Stromal cell of bone marrow (primary cell): ENCODE results near the gene ATN1.
"Not testable (repeated sequence)": the region's sequence is repeated elsewhere in the genome, so short reads cannot be mapped to it uniquely, and the experiment has no call there.

ENCODE experiments used
- DNase-seq: peaks from one replicate; pipeline ENCODE4 v3.0.0-alpha.2; 2012; ENCODE audit warnings: low read depth

The ATN1 gene

DNA sequence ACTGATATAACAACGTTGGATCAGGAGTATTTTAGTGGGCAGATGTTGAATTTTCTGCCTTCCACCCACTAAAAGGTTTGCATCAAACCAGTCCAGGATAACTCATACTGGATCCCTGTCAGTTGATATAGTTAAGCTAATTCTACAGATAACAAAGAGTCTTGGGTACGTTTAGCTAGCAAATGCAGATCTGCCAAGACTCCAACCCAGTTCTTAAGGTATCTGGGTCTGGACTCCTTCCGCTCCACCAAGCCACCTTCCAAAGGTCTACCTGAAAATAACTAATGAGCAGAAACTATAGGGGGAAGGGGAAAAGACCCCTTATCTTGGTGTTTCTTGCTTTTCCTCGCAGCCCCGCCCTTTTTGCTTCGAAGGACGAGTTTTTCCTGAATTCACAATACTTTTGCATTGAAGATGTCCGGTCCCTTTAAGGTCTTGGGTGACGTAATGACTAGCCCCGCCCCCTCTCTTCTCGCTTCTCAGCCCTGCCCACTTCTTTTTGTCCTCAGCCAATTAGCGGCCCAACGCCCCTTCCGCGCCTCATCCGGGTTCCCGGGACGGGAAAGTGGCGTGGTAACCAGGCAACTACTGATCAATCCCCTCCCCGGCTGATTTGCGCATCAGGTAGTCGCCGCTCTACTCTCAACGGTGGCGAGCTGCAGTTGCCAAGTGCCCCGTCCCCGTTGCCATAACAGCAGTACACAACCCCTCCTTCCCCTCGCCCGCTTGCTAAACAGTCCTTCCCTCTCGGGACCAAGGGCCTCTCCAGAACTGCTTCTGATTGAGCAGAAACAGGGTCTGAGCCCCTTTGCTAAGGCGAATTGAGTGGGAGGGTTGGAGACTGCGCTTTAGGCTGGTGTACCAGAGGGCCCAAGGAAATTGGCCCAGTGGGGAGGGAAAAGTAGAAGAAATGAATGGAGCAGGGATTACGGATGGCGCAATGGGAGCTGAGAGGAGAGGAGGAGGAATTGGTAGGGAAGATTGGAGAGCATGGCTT is 23.2 kb upstream of the ATN1 start, which contains the start of gene LRRC23:
Gene LRRC23, plus strand, starts transcription at position 543 of the 997 bp plus-strand sequence. CDS start 812 bp downstream, outside the sequence.
- peak; percentile 95 for DNase-seq

DNA sequence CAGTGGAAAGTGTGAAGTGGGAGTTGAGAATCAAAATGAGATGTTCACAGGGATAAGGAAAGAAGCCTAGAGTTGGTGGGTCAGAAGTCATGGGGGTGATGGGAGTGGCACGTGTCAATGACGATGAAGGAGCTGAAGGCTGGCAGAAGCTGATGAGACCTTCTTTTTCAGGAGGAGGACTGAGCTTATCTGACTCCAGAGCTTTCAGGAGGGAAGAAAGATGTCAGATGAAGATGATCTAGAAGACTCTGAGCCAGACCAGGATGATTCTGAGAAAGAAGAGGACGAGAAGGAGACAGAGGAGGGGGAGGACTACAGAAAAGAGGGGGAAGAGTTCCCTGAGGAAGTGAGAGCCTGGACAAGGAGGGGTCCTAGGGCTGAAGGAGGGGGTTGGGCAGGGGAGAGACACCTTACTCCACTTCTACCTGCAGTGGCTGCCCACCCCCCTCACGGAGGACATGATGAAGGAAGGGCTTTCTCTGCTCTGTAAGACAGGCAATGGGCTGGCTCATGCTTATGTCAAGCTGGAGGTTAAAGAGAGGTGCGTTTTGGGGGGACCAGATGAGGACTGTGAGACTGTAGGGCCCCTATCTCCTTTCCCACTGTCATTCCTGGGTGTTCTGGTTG is 22.2 kb upstream of the ATN1 start:
- DNase-seq = no peak

DNA sequence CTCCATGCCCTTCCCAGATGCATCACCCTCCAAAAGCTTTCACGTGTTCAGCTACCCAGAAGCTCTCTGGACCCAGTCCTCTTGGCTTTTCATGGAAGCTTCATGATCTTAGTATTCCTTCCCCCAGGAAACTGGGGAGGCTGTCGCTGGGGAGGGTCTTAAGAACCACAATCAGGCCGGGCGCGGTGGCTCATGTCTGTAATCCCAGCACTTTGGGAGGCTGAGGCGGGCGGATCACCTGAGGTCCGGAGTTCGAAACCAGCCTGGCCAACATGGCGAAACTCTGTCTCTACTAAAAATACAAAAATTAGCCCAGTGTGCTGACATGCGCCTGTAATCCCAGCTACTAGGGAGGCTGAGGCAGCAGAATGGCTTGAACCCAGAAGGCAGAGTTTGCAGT is 19.6 kb upstream of the ATN1 start:
- not testable (repeated sequence) for DNase-seq

DNA sequence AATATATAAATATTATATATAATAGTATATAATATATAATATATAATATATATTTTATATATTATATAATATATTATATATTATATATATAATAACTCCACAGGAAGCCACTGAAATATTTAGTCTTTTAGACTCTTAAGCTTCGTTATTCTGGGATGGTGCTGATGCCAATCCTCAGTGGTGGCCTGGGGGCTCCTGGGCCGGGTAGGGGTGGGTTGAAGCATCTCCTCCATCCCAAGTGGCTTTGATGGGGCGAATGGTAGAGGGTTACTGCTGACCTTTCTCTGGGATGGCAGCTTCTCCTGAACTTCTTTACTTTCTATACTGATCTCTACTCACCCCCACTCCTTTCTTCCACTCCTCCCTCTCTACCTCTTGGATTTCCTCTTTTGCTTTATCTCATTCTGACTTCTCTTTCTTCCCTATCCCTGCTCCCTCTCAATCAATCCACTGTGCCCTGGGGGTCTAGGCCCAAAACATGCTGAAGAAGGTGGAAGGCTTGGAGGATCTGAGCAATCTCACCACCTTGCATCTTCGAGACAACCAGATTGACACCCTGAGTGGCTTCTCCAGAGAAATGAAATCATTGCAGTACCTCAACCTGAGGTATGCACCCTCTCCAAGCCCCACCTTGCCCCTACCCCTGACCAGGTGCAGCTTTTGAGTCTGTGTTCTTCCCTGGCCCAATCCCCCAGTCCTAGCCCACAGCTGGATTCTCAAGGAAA is 18.2 kb upstream of the ATN1 start:
- DNase-seq = no peak

DNA sequence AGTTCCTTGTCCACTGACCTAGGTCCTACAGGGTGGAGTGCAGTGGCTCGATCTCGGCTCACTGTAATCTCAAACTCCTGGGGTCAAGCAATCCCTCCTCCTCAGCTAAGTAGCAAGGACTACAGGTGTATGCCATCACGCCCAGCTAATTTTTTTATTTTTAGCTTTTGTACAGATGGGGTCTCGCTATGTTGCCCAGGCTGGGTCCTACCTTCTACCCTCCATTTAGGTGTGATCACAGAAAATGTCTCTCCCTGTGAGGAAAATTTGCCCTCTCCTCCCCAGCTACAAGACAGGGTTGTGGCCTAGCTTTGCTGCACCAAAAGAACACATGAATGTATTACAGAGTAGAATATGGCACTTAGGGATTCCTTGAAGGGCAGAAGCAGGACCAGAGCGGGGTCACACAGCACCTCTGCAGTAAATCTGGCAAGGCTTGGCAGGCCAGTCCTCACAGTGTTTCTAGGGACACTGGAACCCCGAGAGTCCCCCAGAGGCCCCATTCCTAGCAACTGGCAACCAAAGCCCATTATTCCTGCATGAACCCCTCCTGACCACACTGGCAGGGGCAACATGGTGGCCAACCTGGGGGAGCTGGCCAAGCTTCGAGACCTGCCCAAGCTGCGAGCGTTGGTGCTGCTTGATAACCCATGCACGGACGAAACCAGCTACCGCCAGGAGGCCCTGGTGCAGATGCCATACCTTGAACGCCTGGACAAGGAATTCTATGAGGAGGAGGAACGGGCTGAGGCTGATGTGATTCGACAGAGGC is 15.4 kb upstream of the ATN1 start:
- no peak for DNase-seq

DNA sequence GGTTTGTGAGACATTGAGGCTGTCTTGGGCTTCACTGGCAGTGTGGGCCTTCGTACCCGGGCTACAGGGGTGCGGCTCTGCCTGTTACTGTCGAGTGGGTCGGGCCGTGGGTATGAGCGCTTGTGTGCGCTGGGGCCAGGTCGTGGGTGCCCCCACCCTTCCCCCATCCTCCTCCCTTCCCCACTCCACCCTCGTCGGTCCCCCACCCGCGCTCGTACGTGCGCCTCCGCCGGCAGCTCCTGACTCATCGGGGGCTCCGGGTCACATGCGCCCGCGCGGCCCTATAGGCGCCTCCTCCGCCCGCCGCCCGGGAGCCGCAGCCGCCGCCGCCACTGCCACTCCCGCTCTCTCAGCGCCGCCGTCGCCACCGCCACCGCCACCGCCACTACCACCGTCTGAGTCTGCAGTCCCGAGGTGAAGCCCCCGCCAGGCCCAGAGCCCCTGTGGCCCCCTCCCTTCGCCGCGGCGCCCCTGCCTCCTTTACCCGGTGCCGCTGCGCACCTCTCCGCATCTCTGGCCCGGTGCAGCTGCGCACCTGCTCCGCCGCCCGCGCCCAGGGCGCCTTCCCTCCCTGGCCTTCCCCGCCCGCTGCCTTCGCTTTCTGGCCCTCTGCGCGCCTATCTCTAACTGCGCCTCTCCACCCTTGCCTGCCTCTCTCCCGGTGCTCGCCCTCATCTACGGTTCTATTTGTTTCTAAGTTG is 13.4 kb upstream of the ATN1 start, which contains the start of gene ENO2:
Gene ENO2, plus strand, starts transcription at position 335 of the 701 bp plus-strand sequence. CDS start 1,253 bp downstream, outside the sequence.
- DNase-seq = no peak

DNA sequence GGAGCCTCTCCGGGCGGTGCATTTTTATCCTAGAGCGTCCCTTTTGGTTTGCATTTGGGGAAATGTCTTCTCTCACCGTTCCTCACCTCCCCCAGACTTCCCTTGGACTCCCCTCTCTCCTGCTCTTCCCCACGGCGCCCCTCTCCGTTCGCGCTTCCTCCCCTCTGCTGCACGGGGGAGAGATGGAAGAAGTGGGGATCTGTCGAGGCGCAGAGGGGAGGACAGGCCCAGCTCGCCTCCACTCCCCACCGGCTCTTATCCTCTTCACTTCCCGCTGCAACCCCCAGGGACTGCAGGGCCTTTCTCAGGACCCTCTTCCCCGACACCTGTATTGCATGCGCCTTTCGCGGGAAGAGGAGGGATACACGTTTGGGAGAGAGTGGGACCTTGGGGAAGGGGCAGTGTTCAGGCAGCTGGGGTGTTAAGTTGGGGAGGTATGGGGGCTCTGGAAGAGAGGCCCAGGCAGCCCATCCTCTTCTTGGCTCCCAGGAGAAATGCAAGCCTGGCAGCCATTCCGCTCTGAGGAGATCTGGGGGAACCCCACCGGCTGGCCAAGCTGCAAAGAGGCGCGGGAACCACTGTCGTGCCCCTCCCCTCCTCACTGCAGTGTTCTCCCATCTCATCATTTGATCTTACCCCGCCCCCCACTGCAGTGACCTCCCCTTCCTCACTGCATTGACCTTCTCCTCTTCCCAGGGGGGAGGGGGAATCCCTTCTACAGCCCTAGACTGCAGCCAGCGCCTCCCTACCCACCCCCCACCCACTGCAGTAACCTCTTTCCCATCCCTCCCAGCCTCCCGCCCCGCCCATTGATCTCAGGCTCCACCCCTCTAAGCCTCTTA is 12.6 kb upstream of the ATN1 start:
- no peak for DNase-seq

DNA sequence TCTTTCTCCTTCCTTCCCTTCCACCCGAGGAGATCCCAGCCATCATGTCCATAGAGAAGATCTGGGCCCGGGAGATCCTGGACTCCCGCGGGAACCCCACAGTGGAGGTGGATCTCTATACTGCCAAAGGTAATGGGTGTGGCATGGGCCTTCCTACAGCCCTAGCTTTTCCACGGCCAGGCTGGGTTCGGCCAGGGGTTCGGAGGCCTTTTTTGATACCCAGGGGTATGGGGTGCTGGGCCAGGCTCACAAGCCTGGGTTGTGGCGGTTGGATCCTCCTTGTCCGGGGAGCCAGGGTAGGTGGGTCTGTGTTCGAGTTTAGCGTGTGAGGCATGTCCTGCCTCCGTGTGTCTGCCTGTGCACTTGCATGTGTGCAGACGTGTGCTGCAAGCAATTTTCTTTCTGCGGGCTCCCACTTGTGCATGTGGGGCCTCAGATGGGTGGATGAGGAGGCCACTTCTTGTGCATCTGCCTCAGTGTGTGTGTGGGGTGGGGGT is 11.9 kb upstream of the ATN1 start:
- no peak for DNase-seq

DNA sequence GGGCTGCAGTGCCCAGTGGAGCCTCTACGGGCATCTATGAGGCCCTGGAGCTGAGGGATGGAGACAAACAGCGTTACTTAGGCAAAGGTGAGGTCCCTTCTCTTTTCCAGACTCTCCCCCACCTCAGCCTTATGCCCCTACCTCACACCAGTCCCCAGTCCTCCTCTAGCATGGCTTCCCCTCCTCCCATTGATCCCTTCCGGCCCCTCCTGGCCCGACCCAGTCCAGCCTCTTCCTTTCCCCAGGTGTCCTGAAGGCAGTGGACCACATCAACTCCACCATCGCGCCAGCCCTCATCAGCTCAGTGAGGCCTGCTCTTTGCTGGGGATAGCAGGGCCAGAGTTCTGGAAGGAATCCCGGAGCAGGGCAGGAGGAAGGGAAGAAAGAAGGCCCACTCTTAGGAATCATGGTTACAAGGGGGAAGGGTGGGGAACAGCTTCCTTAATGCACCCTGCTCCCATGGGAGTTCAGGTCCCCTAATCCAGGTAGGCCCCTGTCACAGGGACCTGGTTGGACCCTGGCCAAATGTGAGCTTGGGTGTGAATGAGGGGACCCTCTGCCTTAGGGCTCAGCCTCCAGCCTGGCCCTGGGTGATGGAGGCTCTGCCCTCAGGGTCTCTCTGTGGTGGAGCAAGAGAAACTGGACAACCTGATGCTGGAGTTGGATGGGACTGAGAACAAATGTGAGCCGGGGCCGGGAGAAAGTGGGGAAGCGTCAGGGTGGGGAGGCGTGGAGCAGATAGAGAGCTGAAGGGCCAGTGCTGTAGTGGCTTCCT is 11.1 kb upstream of the ATN1 start:
- no peak for DNase-seq

DNA sequence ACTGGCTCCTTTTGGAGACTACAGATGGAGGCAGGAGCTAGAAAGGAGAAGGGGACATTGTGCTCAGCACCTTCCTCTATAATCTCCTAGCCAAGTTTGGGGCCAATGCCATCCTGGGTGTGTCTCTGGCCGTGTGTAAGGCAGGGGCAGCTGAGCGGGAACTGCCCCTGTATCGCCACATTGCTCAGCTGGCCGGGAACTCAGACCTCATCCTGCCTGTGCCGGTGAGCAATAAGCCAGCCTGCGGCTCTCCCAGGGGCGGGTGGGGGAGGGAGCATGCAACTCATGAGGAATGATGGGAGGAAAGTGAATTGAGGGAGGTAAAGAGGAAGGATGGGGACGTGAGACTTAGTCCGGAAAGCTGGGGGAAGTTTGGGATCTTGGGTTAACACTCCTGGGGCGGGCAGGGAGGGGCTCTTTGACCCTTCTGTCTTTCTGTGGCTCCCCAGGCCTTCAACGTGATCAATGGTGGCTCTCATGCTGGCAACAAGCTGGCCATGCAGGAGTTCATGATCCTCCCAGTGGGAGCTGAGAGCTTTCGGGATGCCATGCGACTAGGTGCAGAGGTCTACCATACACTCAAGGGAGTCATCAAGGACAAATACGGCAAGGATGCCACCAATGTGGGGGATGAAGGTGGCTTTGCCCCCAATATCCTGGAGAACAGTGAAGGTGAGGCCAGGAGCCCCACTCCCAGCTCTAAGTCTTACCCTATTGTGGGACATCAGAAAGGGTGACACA is 10.1 kb upstream of the ATN1 start:
- DNase-seq = no peak

DNA sequence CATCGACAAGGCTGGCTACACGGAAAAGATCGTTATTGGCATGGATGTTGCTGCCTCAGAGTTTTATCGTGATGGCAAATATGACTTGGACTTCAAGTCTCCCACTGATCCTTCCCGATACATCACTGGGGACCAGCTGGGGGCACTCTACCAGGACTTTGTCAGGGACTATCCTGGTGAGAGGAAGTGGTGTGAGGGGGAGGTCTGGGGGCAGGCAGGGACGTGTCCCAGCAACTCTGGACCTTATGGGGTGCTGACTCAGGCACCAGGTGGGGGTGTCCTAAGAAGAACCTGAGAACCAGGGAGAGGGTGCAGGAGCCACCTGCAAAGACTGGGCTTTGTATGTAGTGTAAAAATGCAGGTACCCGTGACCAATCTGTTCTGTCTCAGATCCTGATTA is 8.2 kb upstream of the ATN1 start:
- no peak for DNase-seq

DNA sequence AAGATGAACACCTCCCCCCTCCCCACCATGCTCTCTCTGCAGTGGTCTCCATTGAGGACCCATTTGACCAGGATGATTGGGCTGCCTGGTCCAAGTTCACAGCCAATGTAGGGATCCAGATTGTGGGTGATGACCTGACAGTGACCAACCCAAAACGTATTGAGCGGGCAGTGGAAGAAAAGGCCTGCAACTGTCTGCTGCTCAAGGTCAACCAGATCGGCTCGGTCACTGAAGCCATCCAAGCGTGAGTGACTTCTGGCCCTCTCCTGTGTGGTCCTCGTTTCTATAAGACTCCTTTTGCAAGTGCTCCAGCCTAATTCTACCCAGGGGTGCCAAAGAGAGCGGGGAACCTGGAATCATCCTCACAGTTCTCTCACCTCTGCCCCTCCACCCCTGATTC is 6.2 kb upstream of the ATN1 start:
- DNase-seq = no peak

DNA sequence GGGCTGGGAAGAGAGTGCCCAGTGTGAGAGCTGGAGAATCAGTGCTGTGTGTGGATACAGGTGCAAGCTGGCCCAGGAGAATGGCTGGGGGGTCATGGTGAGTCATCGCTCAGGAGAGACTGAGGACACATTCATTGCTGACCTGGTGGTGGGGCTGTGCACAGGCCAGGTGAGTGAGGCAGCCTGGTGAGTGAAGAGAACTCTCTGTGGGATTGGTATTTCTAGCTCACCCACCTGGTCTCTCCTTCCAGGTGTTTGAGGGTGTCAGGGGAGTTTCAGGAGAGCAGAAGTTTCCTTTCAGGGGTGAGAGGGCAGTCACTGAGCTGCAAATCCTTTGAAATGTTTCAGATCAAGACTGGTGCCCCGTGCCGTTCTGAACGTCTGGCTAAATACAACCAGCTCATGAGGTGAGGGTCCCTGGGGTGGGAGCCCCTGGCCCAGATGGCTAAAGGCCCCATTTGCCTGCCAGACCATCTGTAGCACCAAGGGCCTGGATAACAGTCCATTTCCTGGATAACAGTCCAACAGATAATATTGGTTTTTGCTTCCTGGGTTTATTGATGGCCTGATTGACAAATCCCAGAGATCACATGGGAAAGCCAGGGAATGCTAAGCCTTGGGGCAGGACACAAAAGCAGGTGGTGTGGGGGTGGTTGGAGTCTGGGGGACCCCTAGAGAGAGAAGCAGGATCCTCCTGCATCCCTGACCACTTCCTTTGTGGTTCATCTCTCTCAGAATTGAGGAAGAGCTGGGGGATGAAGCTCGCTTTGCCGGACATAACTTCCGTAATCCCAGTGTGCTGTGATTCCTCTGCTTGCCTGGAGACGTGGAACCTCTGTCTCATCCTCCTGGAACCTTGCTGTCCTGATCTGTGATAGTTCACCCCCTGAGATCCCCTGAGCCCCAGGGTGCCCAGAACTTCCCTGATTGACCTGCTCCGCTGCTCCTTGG is 5.5 kb upstream of the ATN1 start:
- no peak for DNase-seq

DNA sequence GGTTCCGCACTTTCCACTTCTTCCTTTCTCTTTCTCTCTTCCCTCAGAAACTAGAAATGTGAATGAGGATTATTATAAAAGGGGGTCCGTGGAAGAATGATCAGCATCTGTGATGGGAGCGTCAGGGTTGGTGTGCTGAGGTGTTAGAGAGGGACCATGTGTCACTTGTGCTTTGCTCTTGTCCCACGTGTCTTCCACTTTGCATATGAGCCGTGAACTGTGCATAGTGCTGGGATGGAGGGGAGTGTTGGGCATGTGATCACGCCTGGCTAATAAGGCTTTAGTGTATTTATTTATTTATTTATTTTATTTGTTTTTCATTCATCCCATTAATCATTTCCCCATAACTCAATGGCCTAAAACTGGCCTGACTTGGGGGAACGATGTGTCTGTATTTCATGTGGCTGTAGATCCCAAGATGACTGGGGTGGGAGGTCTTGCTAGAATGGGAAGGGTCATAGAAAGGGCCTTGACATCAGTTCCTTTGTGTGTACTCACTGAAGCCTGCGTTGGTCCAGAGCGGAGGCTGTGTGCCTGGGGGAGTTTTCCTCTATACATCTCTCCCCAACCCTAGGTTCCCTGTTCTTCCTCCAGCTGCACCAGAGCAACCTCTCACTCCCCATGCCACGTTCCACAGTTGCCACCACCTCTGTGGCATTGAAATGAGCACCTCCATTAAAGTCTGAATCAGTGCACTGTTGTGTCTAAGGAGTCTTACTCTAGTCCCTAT is 4.6 kb upstream of the ATN1 start:
- DNase-seq = no peak

DNA sequence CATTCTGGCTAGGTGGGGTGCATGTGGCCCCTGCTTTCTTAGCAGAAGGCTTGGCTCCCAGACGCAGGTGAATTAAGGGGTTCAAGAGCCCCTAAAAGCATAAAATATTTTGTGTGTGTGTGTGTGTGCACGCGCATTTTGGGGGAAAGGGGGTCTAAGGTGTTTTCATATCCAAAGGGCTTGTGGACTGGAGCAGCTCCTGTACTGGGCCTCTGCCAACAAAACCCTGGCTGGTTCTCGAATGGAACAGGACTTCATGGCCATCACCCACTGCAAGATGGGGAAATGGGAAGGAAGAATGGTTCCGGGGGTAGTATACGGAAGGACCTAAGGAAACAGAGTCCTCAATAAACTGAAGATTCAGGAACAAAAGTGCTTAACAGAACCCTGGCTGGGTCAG is 3.9 kb upstream of the ATN1 start:
- no peak for DNase-seq

DNA sequence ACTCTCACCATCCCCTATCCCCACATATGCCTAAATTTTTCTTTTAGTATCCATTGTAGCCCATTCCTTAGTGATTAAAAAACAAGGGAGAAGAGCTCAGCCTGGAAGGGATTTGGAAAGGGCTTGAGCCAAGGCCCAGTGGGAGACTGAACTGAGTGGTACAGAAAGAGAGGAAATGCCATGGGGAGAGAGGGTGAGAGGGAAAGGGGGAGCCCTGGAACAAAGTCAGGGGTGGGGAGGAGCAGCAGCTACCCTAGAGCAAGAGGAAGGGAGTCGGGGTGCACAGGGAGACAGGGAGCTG is 2.6 kb upstream of the ATN1 start:
- no peak for DNase-seq
